Glutamatergic neuron (in vitro differentiated cells): Measurements from ENCODE around the gene COP1. TPM values are rescaled to one million over a fixed set of nuclear protein-coding genes. Genes with fewer than 3 reads are reported as not detected.

Source experiments
- DNase-seq: peaks from one replicate; pipeline ENCODE4 v3.0.0; 2022
- H3K27ac Mint-ChIP-seq: one replicate; pipeline ENCODE4 v1.8.0; 2020; ENCODE audit warnings: mild to moderate bottlenecking, mixed read lengths, inconsistent platforms; ENCODE audit not compliant: unreplicated experiment
- H3K27me3 Mint-ChIP-seq: one replicate; pipeline ENCODE4 v1.8.0; 2020; ENCODE audit warnings: mild to moderate bottlenecking, moderate library complexity, mixed read lengths, inconsistent platforms; ENCODE audit not compliant: unreplicated experiment
- H3K36me3 Mint-ChIP-seq: one replicate; pipeline ENCODE4 v1.8.0; 2020; ENCODE audit warnings: mild to moderate bottlenecking, mixed read lengths, inconsistent platforms; ENCODE audit not compliant: unreplicated experiment
- H3K4me1 Mint-ChIP-seq: one replicate; pipeline ENCODE4 v1.8.0; 2020; ENCODE audit warnings: mild to moderate bottlenecking, low read depth, mixed read lengths, inconsistent platforms; ENCODE audit not compliant: unreplicated experiment
- H3K4me3 Mint-ChIP-seq: one replicate; pipeline ENCODE4 v1.8.0; 2020; ENCODE audit warnings: mild to moderate bottlenecking, mixed read lengths, inconsistent platforms; ENCODE audit not compliant: unreplicated experiment
- H3K9me3 Mint-ChIP-seq: one replicate; pipeline ENCODE4 v1.8.0; 2020; ENCODE audit warnings: mild to moderate bottlenecking, moderate library complexity, mixed read lengths, inconsistent platforms; ENCODE audit not compliant: unreplicated experiment
- CTCF ChIP-seq: fragments of 200-600 bp; sonication (generic); IDR thresholded peaks from one replicate; pipeline ENCODE4 v1.5.0; 2021; ENCODE audit not compliant: partially characterized antibody, unreplicated experiment
- total RNA-seq: library from RNA; stranded (reverse); fragmentation: NEBNext Ultra II Directional; extraction: Animal tissue kit (Norgen Biotek cat#: 25700); gene quantifications from one replicate; pipeline ENCODE4 v1.2.1, GENCODE V29; 2021; ENCODE audit not compliant: unreplicated experiment

COP1 gene
- total RNA-seq, 1 donor from 2014 or later = 52.3 TPM

GRCh38 chr1:176165573-176165972 lies 41.5 kb downstream of the COP1 start:
- H3K27ac Mint-ChIP-seq = no peak overlapping the region
- no peaks in the 10 kb centered on the region for H3K4me1 Mint-ChIP-seq
- no peaks in the 10 kb centered on the region for H3K27me3 Mint-ChIP-seq
- DNase-seq = no peak
- no peak overlapping the region for H3K4me3 Mint-ChIP-seq
- no peak for TF ChIP-seq CTCF
- no peaks in the 10 kb centered on the region for H3K9me3 Mint-ChIP-seq
- H3K36me3 Mint-ChIP-seq = peaks cover 9% of the 10 kb centered on the region

GRCh38 chr1:176164014-176164678 lies 42.9 kb downstream of the COP1 start:
- Mint-ChIP-seq H3K4me1 (no peaks in the 10 kb centered on the region), H3K36me3 (peaks cover 1% of the 10 kb centered on the region), H3K4me3 (no peak overlapping the region), H3K27ac (no peak overlapping the region), H3K9me3 (no peaks in the 10 kb centered on the region), H3K27me3 (no peaks in the 10 kb centered on the region)
- DNase-seq = no peak
- no peak for TF ChIP-seq CTCF

DNA sequence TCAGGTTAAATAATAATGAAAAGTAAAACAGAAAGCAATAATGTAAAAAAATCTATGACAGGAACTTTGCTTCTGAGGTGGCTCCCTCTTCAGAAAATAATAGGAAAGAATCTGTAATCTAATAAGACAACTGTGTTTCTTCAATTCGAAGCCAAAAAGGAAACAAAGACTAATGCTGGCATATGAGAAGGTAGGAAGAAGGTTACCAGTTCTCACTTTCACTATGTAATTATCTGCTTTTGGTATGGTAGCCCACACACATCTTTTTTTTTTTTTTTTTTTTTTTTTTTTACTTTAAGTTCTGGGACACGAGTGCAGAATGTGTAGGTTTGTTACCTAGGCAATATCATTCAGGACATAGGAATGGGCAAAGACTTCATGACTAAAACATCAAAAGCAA lies 47.1 kb downstream of the COP1 start:
- no peak for DNase-seq
- Mint-ChIP-seq H3K9me3 (no peaks in the 10 kb centered on the region), H3K4me3 (no peak overlapping the region), H3K4me1 (no peaks in the 10 kb centered on the region), H3K36me3 (peaks cover 9% of the 10 kb centered on the region), H3K27me3 (no peaks in the 10 kb centered on the region), H3K27ac (no peak overlapping the region)
- no peak for TF ChIP-seq CTCF

GRCh38 chr1:176157995-176158394 lies 49.1 kb downstream of the COP1 start:
- Mint-ChIP-seq H3K27me3 (no peaks in the 10 kb centered on the region), H3K36me3 (peaks cover 9% of the 10 kb centered on the region), H3K27ac (no peak overlapping the region), H3K4me1 (no peaks in the 10 kb centered on the region), H3K9me3 (peaks cover 2% of the 10 kb centered on the region), H3K4me3 (no peak overlapping the region)
- DNase-seq = no peak
- no peak for TF ChIP-seq CTCF

DNA sequence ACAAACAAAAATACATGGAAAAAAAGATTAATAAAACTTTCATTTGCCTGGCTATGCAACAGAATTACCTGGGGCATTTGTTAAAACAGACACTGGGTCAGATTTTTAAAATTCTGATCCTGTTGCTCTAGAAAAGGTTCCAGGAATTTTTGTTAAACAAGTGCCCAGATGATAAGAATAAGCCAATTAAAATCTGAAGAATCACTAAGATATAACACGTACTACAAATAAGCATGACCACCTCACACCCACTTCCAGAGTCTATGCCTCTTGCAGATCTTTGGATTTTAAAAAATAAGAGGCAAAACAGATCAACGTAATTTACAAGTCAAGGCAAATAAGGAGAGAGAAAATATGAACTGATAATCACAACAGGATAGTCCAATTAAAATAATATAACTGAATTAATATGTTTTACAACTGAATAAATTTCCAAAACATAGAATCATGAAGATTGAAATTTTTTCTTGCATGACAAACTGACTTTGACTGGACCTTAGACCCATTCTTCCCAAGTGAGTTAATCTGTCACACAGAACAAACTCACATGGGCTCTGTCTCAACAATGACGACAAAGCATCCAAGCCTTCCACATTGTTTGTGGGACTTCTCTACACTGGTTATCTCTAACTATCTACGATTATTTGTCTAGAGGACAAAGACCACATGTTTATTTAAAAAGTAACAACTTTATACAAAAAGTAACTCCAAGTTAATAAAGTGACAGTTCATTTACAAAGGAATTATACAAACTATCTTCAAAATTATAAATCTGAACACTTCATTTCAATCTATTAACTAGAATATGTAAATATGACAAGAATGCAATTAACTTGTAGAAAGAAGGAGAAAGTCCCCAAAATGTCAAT lies 56.9 kb downstream of the COP1 start:
- no peaks in the 10 kb centered on the region for H3K36me3 Mint-ChIP-seq
- TF ChIP-seq CTCF = no peak
- H3K4me1 Mint-ChIP-seq = no peaks in the 10 kb centered on the region
- no peak for DNase-seq
- H3K27ac Mint-ChIP-seq = no peak overlapping the region
- no peaks in the 10 kb centered on the region for H3K27me3 Mint-ChIP-seq
- peaks cover 2% of the 10 kb centered on the region for H3K9me3 Mint-ChIP-seq
- no peak overlapping the region for H3K4me3 Mint-ChIP-seq
